PC-3 (cell line): ENCODE data around the gene GPBP1.

Experiments used
- CTCF ChIP-seq: fragments of 300-600 bp; sonication (generic); conservative IDR thresholded peaks from 2 replicates; pipeline ENCODE4 v1.5.1; 2017; ENCODE audit warnings: antibody characterized with exemption, low read depth, mild to moderate bottlenecking, low read length
- EZH2 ChIP-seq: fragments of 300-600 bp; sonication (generic); IDR thresholded peaks from one replicate; pipeline ENCODE4 v1.6.1; 2017; ENCODE audit warnings: antibody characterized with exemption, mild to moderate bottlenecking, low read length; ENCODE audit not compliant: unreplicated experiment

GRCh38 chr5:57215629-57216195, 41.9 kb downstream of the GPBP1 start:
- TF ChIP-seq CTCF (no peak), EZH2 (no peak)
